RWPE2 (cell line): Measurements from ENCODE around the gene RNF166.

Experiments used
- ATAC-seq: fragments of 200-7000 bp; cut with Tn5 transposase; 3 replicates; pipeline ENCODE4 v1.9.1; 2021; ENCODE audit warnings: low read depth
- DNase-seq: peaks from one replicate; pipeline ENCODE4 v3.0.0-alpha.2; 2020; ENCODE audit warnings: low spot score
- H3K27ac ChIP-seq: fragments of 450-650 bp; 2 replicates; pipeline ENCODE4 v1.5.1; 2017; ENCODE audit warnings: mild to moderate bottlenecking; ENCODE audit not compliant: poor library complexity, severe bottlenecking
- H3K27me3 ChIP-seq: fragments of 250-450 bp; sonication (Bioruptor Pico); 2 replicates; pipeline ENCODE4 v1.5.1; 2021; ENCODE audit warnings: mild to moderate bottlenecking, moderate library complexity; ENCODE audit not compliant: insufficient read depth, poor library complexity, severe bottlenecking
- H3K36me3 ChIP-seq: fragments of 250-450 bp; sonication (Bioruptor Pico); 2 replicates; pipeline ENCODE4 v1.5.1; 2020; ENCODE audit warnings: low read depth, mild to moderate bottlenecking, moderate library complexity
- H3K4me1 ChIP-seq: fragments of 250-450 bp; sonication (Bioruptor Pico); 2 replicates; pipeline ENCODE4 v1.5.1; 2021; ENCODE audit warnings: mild to moderate bottlenecking, moderate library complexity; ENCODE audit not compliant: insufficient read depth, poor library complexity, severe bottlenecking
- H3K4me3 ChIP-seq: fragments of 250-450 bp; sonication (Bioruptor Pico); 2 replicates; pipeline ENCODE4 v1.5.1; 2021; ENCODE audit warnings: mild to moderate bottlenecking, moderate library complexity; ENCODE audit not compliant: severe bottlenecking
- H3K9me3 ChIP-seq: fragments of 250-450 bp; sonication (Bioruptor Pico); 2 replicates; pipeline ENCODE4 v1.5.1; 2021; ENCODE audit warnings: mild to moderate bottlenecking, moderate library complexity; ENCODE audit not compliant: severe bottlenecking
- TF ChIP-seq, protein P1 (sequence below): fragments of 450-650 bp; IDR thresholded peaks from one replicate; pipeline ENCODE4 v1.5.1; 2017; ENCODE audit warnings: mild to moderate bottlenecking, moderate library complexity; ENCODE audit not compliant: poor library complexity, severe bottlenecking

RNF166 gene

DNA sequence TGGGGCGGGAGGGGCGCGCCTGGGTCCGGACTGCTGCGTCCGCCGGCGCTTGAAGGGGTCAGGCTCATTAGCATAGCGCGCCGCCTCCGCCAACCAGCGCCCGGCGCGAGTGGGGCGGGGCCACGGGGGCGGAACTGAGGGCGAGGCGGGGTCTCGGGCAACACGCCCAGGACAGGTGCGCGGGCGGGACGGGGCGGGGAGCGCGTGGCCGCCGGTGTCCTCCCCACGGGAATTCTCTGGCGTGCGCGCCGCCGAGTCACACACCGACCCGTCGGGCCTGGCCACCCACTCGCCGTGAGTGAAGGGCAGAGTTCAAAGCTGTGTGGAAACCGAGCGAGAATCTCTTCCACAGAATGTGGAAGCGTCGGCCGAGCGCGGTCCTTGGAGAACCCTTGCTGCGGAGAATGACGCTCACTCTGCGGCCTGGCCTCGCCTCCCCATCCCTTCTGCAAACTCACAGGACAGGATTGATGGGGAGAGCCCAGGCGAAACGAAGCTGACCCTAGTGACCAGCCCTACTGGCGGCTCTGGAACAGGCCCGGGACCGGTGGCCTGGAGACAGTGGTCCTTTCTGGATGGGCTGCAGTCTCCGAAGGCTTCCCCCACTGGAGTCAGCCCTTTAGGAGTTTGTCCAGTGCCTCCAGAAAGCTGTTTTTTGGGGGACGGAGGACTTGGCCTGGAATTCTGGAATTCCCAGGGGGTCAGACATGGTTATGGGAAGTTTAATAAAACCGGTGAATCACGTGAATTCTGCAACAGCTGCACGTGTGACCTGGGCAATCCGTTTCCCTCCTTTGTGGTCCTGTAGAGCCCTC, 19.6 kb downstream of the RNF166 start, which contains the start of gene SNAI3:
Gene SNAI3 (minus strand): TSS at position 69 of the 815 bp plus-strand sequence. CDS start 101 bp downstream, outside the sequence.
- peak; percentile 81 for DNase-seq
- peak; percentile 82 for ATAC-seq
- Histone ChIP-seq H3K4me1 (no peaks in the 10 kb centered on the region), H3K9me3 (no peaks in the 10 kb centered on the region), H3K36me3 (no peaks in the 10 kb centered on the region), H3K4me3 (peak within 1 kb of the TSS; percentile 34), H3K27me3 (peaks cover 24% of the 10 kb centered on the region), H3K27ac (no peak within 1 kb of the TSS)
- TF ChIP-seq, protein P1, sequence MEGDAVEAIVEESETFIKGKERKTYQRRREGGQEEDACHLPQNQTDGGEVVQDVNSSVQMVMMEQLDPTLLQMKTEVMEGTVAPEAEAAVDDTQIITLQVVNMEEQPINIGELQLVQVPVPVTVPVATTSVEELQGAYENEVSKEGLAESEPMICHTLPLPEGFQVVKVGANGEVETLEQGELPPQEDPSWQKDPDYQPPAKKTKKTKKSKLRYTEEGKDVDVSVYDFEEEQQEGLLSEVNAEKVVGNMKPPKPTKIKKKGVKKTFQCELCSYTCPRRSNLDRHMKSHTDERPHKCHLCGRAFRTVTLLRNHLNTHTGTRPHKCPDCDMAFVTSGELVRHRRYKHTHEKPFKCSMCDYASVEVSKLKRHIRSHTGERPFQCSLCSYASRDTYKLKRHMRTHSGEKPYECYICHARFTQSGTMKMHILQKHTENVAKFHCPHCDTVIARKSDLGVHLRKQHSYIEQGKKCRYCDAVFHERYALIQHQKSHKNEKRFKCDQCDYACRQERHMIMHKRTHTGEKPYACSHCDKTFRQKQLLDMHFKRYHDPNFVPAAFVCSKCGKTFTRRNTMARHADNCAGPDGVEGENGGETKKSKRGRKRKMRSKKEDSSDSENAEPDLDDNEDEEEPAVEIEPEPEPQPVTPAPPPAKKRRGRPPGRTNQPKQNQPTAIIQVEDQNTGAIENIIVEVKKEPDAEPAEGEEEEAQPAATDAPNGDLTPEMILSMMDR, result no peak

DNA sequence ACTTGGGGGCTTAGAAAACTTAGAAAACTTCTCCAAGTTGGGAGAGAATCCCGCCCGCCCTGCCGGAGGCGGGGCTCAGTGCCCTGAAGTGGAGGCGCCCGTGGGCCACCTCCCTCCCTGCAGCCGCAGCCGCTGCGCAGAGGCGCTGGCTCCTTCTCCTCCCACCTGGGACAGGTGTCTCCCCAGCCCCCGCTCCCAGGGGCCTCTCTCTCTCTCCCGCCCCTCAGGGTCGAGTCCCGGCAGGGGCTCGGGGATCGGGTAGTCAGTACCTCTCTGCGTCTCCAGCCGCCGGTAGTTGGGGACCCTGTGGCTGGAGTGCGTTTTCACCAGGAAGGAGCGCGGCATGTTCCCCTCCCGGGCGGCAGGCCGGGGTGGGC, 20.2 kb downstream of the RNF166 start:
- no peak for DNase-seq

DNA sequence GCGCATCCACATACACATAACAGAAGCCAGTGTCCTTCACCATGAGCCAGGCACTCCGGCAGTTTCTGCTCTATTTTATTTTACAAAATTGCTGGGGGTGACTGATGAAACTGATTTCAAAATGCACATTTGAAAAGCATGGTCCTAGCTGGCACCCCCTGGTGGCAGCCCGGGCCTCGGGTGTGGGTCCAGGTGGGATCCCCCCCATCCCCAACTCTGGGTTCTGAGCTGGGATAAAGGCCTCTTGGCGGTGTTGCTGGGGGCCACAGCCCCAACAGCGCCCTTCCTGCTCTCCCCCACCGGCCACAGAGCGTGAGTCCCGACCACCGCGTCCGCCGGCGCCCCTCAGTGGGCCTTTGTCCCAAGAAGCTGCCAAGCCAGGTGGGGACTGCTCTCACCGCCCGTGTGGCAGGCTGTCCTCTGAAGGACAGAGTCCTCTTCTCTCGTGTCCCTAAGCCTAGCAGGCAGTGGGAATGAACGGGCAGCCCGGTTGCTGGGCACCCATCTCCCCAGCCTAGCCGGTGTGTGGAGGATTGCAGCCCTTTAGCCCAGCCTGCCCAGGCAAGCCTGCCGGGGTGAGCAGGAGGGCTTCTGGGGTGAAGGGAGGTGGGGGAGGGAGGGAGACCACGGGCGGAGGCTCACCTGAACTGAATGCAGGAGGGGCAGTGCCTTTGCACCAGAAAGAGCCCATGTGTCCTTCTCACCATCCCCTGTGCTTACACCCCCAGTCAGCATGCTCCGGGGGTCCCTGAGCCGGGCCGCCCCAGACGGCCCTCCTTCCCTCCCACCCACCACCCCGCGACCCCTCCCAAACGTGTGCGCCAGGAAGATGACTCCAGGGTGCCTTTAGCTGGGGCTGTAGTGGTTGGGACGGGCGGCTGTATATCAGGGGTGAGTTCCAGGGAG, 20.8 kb downstream of the RNF166 start:
- H3K9me3 ChIP-seq, result no peaks in the 10 kb centered on the region
- no peak for DNase-seq
- H3K4me1 ChIP-seq, result no peaks in the 10 kb centered on the region
- peaks cover 24% of the 10 kb centered on the region for H3K27me3 ChIP-seq
- TF ChIP-seq, protein P1, result peak; percentile 67
- H3K27ac ChIP-seq, result no peak overlapping the region
- H3K36me3 ChIP-seq, result no peaks in the 10 kb centered on the region
- H3K4me3 ChIP-seq, result peak overlapping the region; percentile 34
- peak; percentile 49 for ATAC-seq

More for the DNA sequence above, 20.2 kb downstream of the RNF166 start:
- H3K36me3 ChIP-seq, result no peaks in the 10 kb centered on the region
- no peaks in the 10 kb centered on the region for H3K9me3 ChIP-seq
- peak; percentile 45 for ATAC-seq
- TF ChIP-seq, protein P1, result no peak
- H3K27ac ChIP-seq, result no peak overlapping the region
- peaks cover 24% of the 10 kb centered on the region for H3K27me3 ChIP-seq
- no peaks in the 10 kb centered on the region for H3K4me1 ChIP-seq
- H3K4me3 ChIP-seq, result peak overlapping the region; percentile 34

DNA sequence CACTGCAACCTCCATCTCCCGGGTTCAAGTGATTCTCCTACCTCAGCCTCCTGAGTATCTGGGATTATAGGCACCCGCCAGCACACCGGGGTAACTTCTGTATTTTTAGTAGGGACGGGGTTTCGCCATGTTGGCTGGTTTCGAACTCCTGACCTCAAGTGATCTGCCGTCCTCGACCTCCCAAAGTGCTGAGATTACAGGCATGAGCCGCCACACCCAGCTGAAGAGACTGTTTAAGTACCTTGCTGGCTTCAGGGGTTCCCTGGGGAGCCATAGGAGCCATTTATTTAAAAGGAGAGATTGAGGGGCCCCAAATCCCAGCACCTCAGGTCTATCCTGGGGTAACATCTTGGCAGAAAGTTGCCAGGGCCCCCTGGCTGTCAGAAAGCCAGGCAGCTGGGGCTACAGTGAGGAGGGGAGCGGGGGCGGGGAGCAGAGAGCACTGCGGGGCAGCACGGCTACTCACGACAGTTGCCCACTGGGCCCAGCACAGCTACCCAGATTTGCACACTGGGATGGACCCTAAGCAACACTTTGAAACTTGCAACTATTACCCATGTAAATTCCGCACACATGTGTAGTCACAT, 21.5 kb downstream of the RNF166 start:
- no peaks in the 10 kb centered on the region for H3K36me3 ChIP-seq
- no peaks in the 10 kb centered on the region for H3K9me3 ChIP-seq
- H3K4me3 ChIP-seq, result no peak overlapping the region
- TF ChIP-seq, protein P1, result no peak
- no peak overlapping the region for H3K27ac ChIP-seq
- H3K27me3 ChIP-seq, result peaks cover 24% of the 10 kb centered on the region
- no peak for DNase-seq
- ATAC-seq, result no peak
- H3K4me1 ChIP-seq, result no peaks in the 10 kb centered on the region
